Loucy (cell line): Measurements from ENCODE around the gene CACNA1B.

Experiments
- H2AFZ ChIP-seq: fragments of 200-600 bp; sonication (generic); 2 replicates; pipeline ENCODE4 v1.6.0; 2016; ENCODE audit warnings: antibody characterized with exemption, mild to moderate bottlenecking, low read length, moderate library complexity
- H3F3A ChIP-seq: fragments of 200-600 bp; 2 replicates; pipeline ENCODE4 v1.6.0; 2016; ENCODE audit warnings: antibody characterized with exemption, low read depth, mild to moderate bottlenecking
- H3K27me3 ChIP-seq: fragments of 200-600 bp; sonication (generic); 2 replicates; pipeline ENCODE4 v1.6.1; 2014; ENCODE audit warnings: low read length, mild to moderate bottlenecking; ENCODE audit not compliant: insufficient read depth, poor library complexity, severe bottlenecking
- H3K36me3 ChIP-seq: fragments of 200-600 bp; sonication (generic); 2 replicates; pipeline ENCODE4 v1.6.1; 2016; ENCODE audit warnings: low read length; ENCODE audit not compliant: insufficient read depth
- H3K4me1 ChIP-seq: fragments of 200-600 bp; sonication (generic); 2 replicates; pipeline ENCODE4 v1.5.1; 2014; ENCODE audit warnings: low read length, mild to moderate bottlenecking; ENCODE audit not compliant: insufficient read depth, poor library complexity, severe bottlenecking
- H3K4me2 ChIP-seq: fragments of 200-600 bp; sonication (generic); 2 replicates; pipeline ENCODE4 v1.6.0; 2014; ENCODE audit warnings: antibody characterized with exemption, low read length, low read depth, mild to moderate bottlenecking; ENCODE audit not compliant: poor library complexity, severe bottlenecking
- H3K4me3 ChIP-seq: fragments of 200-600 bp; sonication (generic); 2 replicates; pipeline ENCODE4 v1.5.1; 2014; ENCODE audit warnings: low read length, mild to moderate bottlenecking, mixed read lengths; ENCODE audit not compliant: poor library complexity, severe bottlenecking
- H3K79me2 ChIP-seq: fragments of 200-600 bp; sonication (generic); 2 replicates; pipeline ENCODE4 v1.6.1; 2014; ENCODE audit warnings: low read length; ENCODE audit not compliant: insufficient read depth
- H3K9ac ChIP-seq: fragments of 200-600 bp; sonication (generic); 2 replicates; pipeline ENCODE4 v1.6.0; 2014; ENCODE audit warnings: mild to moderate bottlenecking, low read depth, low read length, moderate library complexity; ENCODE audit not compliant: poor library complexity, severe bottlenecking
- H3K9me2 ChIP-seq: fragments of 200-600 bp; sonication (generic); replicated peaks from 2 replicates; pipeline ENCODE4 v1.6.1; 2016; ENCODE audit warnings: low read depth, low read length, mixed read lengths
- H3K9me3 ChIP-seq: fragments of 200-600 bp; sonication (generic); 2 replicates; pipeline ENCODE4 v1.6.1; 2014; ENCODE audit warnings: mild to moderate bottlenecking, antibody characterized with exemption, low read length, low read depth; ENCODE audit not compliant: insufficient read depth
- H4K20me1 ChIP-seq: fragments of 200-600 bp; sonication (generic); 2 replicates; pipeline ENCODE4 v1.6.0; 2014; ENCODE audit warnings: antibody characterized with exemption, low read length, mild to moderate bottlenecking; ENCODE audit not compliant: insufficient read depth, poor library complexity, severe bottlenecking
- EZH2phosphoT487 ChIP-seq: fragments of 200-600 bp; IDR thresholded peaks from 2 replicates; pipeline ENCODE4 v1.6.1; 2018; ENCODE audit warnings: antibody characterized with exemption, mild to moderate bottlenecking, moderate library complexity, borderline replicate concordance
- TF ChIP-seq, protein P1 (sequence below): fragments of 200-600 bp; sonication (generic); conservative IDR thresholded peaks from 2 replicates; pipeline ENCODE4 v1.5.1; 2014; ENCODE audit warnings: mild to moderate bottlenecking, antibody characterized with exemption, low read length

Gene CACNA1B

DNA sequence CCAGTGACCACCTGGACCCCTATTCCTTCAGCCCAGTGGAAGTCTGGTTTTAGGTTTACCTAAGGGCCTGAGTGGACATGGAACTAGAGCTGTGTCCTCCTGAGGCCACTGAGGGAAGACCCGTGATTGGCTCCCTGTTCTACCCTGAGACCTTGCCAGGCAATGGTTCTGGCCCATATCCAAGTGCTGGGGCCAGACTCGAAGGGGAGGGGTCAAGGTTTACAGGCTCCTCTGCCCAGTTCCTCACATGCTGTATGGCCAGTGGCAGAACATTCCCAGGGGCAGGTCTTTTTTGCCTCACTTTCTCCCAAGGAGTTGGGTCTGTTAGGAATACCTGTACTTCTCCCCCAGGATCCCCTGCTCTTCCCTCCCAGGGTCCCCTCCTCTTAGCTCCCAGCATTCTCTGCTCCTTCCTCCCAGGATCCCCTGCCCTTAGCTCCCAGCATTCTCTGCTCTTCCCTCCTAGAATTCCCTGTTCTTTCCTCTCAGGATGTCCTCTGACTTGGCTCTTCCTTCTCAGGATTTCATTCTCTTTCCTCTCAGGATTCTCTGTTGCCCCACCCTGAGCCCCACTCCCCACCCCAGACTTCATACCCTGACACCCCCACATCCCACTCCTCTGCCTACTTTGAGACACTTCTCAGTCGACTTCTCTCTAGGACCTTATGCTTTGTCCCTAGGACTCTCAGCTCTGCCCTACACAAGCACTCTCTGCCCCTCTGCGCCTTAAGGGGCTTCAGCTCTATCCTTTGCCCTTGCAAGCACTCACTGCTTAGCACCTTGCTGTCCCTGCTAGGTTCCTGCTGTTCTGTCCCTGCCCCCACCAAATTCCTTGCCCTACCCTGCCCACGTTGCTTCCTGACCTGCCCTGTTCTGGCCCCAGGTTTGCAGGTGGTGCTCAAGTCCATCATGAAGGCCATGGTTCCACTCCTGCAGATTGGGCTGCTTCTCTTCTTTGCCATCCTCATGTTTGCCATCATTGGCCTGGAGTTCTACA is 36.5 kb downstream of the CACNA1B start:
- Histone ChIP-seq H3K4me3 (no peak overlapping the region), H4K20me1 (no peaks in the 10 kb centered on the region), H3K4me2 (no peak overlapping the region), H3K36me3 (no peaks in the 10 kb centered on the region), H3F3A (no peaks in the 10 kb centered on the region), H3K79me2 (no peaks in the 10 kb centered on the region), H3K9me2 (no peaks in the 10 kb centered on the region), H3K4me1 (no peaks in the 10 kb centered on the region), H3K27me3 (no peaks in the 10 kb centered on the region), H3K9me3 (peaks cover 41% of the 10 kb centered on the region; the same call in 1 of the 2 replicates), H3K9ac (no peak overlapping the region), H2AFZ (no peak overlapping the region)
- no peak for TF ChIP-seq EZH2phosphoT487
- TF ChIP-seq, protein P1, sequence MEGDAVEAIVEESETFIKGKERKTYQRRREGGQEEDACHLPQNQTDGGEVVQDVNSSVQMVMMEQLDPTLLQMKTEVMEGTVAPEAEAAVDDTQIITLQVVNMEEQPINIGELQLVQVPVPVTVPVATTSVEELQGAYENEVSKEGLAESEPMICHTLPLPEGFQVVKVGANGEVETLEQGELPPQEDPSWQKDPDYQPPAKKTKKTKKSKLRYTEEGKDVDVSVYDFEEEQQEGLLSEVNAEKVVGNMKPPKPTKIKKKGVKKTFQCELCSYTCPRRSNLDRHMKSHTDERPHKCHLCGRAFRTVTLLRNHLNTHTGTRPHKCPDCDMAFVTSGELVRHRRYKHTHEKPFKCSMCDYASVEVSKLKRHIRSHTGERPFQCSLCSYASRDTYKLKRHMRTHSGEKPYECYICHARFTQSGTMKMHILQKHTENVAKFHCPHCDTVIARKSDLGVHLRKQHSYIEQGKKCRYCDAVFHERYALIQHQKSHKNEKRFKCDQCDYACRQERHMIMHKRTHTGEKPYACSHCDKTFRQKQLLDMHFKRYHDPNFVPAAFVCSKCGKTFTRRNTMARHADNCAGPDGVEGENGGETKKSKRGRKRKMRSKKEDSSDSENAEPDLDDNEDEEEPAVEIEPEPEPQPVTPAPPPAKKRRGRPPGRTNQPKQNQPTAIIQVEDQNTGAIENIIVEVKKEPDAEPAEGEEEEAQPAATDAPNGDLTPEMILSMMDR = no peak

DNA sequence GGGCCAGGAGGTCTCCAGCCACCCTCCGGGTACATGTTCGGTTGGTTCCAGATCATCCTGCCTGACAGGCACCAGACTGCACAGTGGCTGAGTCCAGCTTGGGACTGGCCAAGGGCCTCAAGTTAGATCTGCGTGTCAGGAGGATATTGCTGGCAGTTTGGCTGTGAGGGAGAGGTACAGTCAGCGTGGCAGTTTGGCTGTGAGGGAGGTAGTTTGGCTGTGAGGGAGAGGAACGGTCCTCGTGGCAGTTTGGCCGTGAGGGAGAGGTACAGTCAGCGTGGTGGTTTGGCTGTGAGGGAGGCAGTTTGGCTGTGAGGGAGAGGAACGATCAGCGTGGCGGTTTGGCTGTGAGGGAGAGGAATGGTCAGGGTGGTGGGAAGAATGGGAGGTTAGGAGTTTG is 39.0 kb downstream of the CACNA1B start:
- no peak overlapping the region for H3K4me3 ChIP-seq
- no peaks in the 10 kb centered on the region for H3K4me1 ChIP-seq
- TF ChIP-seq, protein P1 = no peak
- TF ChIP-seq EZH2phosphoT487 = no peak
- no peak overlapping the region for H3K9ac ChIP-seq
- no peak overlapping the region for H3K4me2 ChIP-seq
- H3F3A ChIP-seq = no peaks in the 10 kb centered on the region
- H3K79me2 ChIP-seq = no peaks in the 10 kb centered on the region
- H3K9me3 ChIP-seq = peaks cover 52% of the 10 kb centered on the region; the same call in 1 of the 2 replicates
- no peaks in the 10 kb centered on the region for H3K27me3 ChIP-seq
- H2AFZ ChIP-seq = no peak overlapping the region
- no peaks in the 10 kb centered on the region for H3K9me2 ChIP-seq
- no peaks in the 10 kb centered on the region for H4K20me1 ChIP-seq
- H3K36me3 ChIP-seq = no peaks in the 10 kb centered on the region

DNA sequence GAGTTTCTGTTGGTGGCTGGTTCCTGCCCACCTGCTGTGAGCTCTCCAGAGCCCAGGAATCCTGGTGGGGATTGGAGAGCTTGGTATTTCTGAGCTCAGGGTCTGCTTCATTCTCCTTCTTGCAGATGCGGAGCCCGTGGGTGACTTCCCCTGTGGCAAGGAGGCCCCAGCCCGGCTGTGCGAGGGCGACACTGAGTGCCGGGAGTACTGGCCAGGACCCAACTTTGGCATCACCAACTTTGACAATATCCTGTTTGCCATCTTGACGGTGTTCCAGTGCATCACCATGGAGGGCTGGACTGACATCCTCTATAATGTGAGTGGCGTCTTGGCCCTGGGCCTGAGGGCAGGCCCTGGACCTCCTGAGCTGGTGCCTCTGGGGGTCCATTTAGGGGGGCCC is 39.5 kb downstream of the CACNA1B start:
- no peaks in the 10 kb centered on the region for H3K79me2 ChIP-seq
- TF ChIP-seq EZH2phosphoT487 = no peak
- TF ChIP-seq, protein P1 = no peak
- H3K36me3 ChIP-seq = no peaks in the 10 kb centered on the region
- no peak overlapping the region for H3K9ac ChIP-seq
- no peak overlapping the region for H3K4me2 ChIP-seq
- H3K4me3 ChIP-seq = no peak overlapping the region
- no peaks in the 10 kb centered on the region for H3K27me3 ChIP-seq
- peaks cover 50% of the 10 kb centered on the region; the same call in 1 of the 2 replicates for H3K9me3 ChIP-seq
- no peak overlapping the region for H2AFZ ChIP-seq
- H3K4me1 ChIP-seq = no peaks in the 10 kb centered on the region
- no peaks in the 10 kb centered on the region for H3F3A ChIP-seq
- no peaks in the 10 kb centered on the region for H3K9me2 ChIP-seq
- H4K20me1 ChIP-seq = no peaks in the 10 kb centered on the region
